Keratinocyte (primary cell): ENCODE results near the gene TSPAN4. TPM values are rescaled to one million over a fixed set of nuclear protein-coding genes. Genes with fewer than 3 reads are reported as not detected.

Experiments used
- DNase-seq: peaks from one replicate; pipeline ENCODE4 v3.0.0-alpha.2; 2011; ENCODE audit warnings: low read depth, missing footprints, low spot score
- FAIRE-seq: peaks from 2 replicates; lab custom pipeline; 2011; peaks lifted over from hg19 to GRCh38; lab: Jason Lieb, UNC
- H2AFZ ChIP-seq: 2 replicates; pipeline ENCODE4 v1.6.0; 2012; ENCODE audit warnings: low read length, control low read depth, inconsistent platforms; ENCODE audit not compliant: control insufficient read depth
- H3K27ac ChIP-seq: 2 replicates; pipeline ENCODE4 v1.5.1; 2011; ENCODE audit warnings: low read length; ENCODE audit not compliant: control insufficient read depth, insufficient read depth
- H3K27me3 ChIP-seq: 3 replicates; pipeline ENCODE4 v1.6.0; 2011; ENCODE audit warnings: low read length; ENCODE audit not compliant: control insufficient read depth, insufficient read depth; ENCODE audit errors: extremely low read depth
- H3K36me3 ChIP-seq, 2 experiments: 2 replicates in 1 of 2; 3 replicates in 1 of 2; pipeline ENCODE4 v1.5.1; 2011; ENCODE audit warnings: low read length in 2 of 2, mild to moderate bottlenecking in 1 of 2; ENCODE audit not compliant: control insufficient read depth in 2 of 2, insufficient read depth in 2 of 2; ENCODE audit errors: extremely low read depth in 1 of 2
- H3K4me1 ChIP-seq: 3 replicates; pipeline ENCODE4 v1.5.1; 2011; ENCODE audit warnings: low read length; ENCODE audit not compliant: control insufficient read depth, insufficient read depth; ENCODE audit errors: extremely low read depth
- H3K4me2 ChIP-seq: 3 replicates; pipeline ENCODE4 v1.6.0; 2011; ENCODE audit warnings: low read depth, low read length; ENCODE audit not compliant: control insufficient read depth, insufficient read depth; ENCODE audit errors: extremely low read depth
- H3K4me3 ChIP-seq, 3 experiments: fragments of 200-600 bp in 1 of 3; sonication (generic) in 1 of 3; 2 replicates in 2 of 3; 3 replicates in 1 of 3; pipeline ENCODE4 v1.5.1; 2011 to 2016; ENCODE audit warnings: low read length in 3 of 3, mild to moderate bottlenecking in 3 of 3, control low read depth in 2 of 3, inconsistent platforms in 1 of 3, low read depth in 1 of 3, mixed read lengths in 1 of 3, mixed run types in 1 of 3, moderate library complexity in 1 of 3; ENCODE audit not compliant: control insufficient read depth in 2 of 3, insufficient read depth in 2 of 3; ENCODE audit errors: extremely low read depth in 1 of 3
- H3K79me2 ChIP-seq: 2 replicates; pipeline ENCODE4 v1.6.0; 2012; ENCODE audit warnings: low read length; ENCODE audit not compliant: control insufficient read depth, insufficient read depth
- H3K9ac ChIP-seq: 3 replicates; pipeline ENCODE4 v1.6.0; 2011; ENCODE audit warnings: low read length; ENCODE audit not compliant: control insufficient read depth, insufficient read depth; ENCODE audit errors: extremely low read depth
- H3K9me1 ChIP-seq: 3 replicates; pipeline ENCODE4 v1.6.0; 2011; ENCODE audit warnings: low read length; ENCODE audit not compliant: control insufficient read depth, insufficient read depth; ENCODE audit errors: extremely low read depth
- H3K9me3 ChIP-seq: 2 replicates; pipeline ENCODE4 v1.5.1; 2012; ENCODE audit warnings: low read depth, low read length; ENCODE audit not compliant: control insufficient read depth
- H4K20me1 ChIP-seq: 3 replicates; pipeline ENCODE4 v1.6.0; 2011; ENCODE audit warnings: low read length; ENCODE audit not compliant: control insufficient read depth, insufficient read depth; ENCODE audit errors: extremely low read depth
- EZH2 ChIP-seq: IDR thresholded peaks from one replicate; pipeline ENCODE4 v1.6.1; 2012; ENCODE audit warnings: inconsistent platforms, mild to moderate bottlenecking, low read length, moderate library complexity
- dilution Hi-C: fragments of 300-500 bp; cut with MboI; formaldehyde crosslinking; loops from one replicate; pipeline ENCODE4 v1.7.0; 2020; ENCODE audit warnings: low sequenced_read_pairs; ENCODE audit not compliant: extremely low pct_ligation_motif_present
- polyA plus RNA-seq, 5 experiments: library from polyadenylated mRNA; depleted of rRNA in 3 of 5; stranded (reverse) in 3 of 5; stranded (forward) in 1 of 5; unstranded in 1 of 5; fragments of >200 nt; gene quantifications; 1 replicate in 1 of 5; 2 replicates in 3 of 5; 3 replicates in 1 of 5; pipeline versions ENCODE4 v1.2.1 to v1.2.3, GENCODE V29; 2011 to 2012; ENCODE audit warnings: missing spikeins in 2 of 5, low read depth in 1 of 5, low replicate concordance in 1 of 5
- TF ChIP-seq, protein P1 (sequence below), 3 experiments: IDR thresholded peaks in 1 of 3; conservative IDR thresholded peaks in 1 of 3; optimal IDR thresholded peaks in 1 of 3; 2 replicates in 2 of 3; 3 replicates in 1 of 3; pipeline versions ENCODE3 to v1.5.1; 2011; ENCODE audit warnings: low read length in 3 of 3, mild to moderate bottlenecking in 3 of 3, moderate library complexity in 2 of 3, control low read depth in 1 of 3, inconsistent platforms in 1 of 3; ENCODE audit not compliant: insufficient read depth in 2 of 3; ENCODE audit errors: extremely low read depth in 1 of 3

The TSPAN4 gene
- polyA plus RNA-seq, 1 donor (not counting 4 experiments of a cell fraction or from before 2014, with no cell fraction given): 42.1 TPM

DNA sequence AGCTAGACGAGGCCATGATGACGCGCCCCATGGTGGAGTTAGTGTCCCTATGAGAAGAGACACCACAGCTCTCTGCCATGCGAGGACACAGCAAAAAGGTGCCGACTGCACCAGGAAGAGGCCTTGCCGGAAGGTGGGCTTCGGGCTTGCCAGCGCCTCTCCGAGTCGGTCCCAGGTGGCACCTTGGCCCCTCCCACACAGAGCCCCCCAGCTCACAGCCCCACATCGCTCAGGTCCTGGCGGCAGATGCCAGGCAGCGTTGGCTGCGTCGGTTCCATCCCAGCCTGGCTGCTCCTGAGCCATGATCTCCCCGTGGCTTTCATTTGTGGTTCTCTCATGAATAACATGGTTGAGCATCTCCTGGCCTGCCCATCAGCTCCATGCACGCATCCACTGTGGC, 43.9 kb downstream of the TSPAN4 start:
- Histone ChIP-seq H3K27me3 (no peaks in the 10 kb centered on the region), H3K79me2 (no peaks in the 10 kb centered on the region), H3K9me1 (no peaks in the 10 kb centered on the region), H3K9ac (no peak overlapping the region), H3K36me3 (peaks cover 7 to 11% of the 10 kb centered on the region in 2 experiments), H3K4me1 (no peaks in the 10 kb centered on the region), H3K27ac (no peak overlapping the region), H3K4me2 (no peak overlapping the region), H3K4me3 (no peak overlapping the region), H2AFZ (no peak overlapping the region), H4K20me1 (no peaks in the 10 kb centered on the region), H3K9me3 (no peaks in the 10 kb centered on the region)
- no peak for DNase-seq
- dilution Hi-C loops: no loop called here
- no peak for FAIRE-seq
- TF ChIP-seq, protein P1, sequence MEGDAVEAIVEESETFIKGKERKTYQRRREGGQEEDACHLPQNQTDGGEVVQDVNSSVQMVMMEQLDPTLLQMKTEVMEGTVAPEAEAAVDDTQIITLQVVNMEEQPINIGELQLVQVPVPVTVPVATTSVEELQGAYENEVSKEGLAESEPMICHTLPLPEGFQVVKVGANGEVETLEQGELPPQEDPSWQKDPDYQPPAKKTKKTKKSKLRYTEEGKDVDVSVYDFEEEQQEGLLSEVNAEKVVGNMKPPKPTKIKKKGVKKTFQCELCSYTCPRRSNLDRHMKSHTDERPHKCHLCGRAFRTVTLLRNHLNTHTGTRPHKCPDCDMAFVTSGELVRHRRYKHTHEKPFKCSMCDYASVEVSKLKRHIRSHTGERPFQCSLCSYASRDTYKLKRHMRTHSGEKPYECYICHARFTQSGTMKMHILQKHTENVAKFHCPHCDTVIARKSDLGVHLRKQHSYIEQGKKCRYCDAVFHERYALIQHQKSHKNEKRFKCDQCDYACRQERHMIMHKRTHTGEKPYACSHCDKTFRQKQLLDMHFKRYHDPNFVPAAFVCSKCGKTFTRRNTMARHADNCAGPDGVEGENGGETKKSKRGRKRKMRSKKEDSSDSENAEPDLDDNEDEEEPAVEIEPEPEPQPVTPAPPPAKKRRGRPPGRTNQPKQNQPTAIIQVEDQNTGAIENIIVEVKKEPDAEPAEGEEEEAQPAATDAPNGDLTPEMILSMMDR (optimal IDR thresholded peaks at IDR 0.05 in 1 of 3, IDR thresholded peaks at IDR 0.05 in 1 of 3, conservative IDR thresholded peaks at IDR 0.05 in 1 of 3; ENCODE audit: extremely low read depth in 1 of 3, insufficient read depth in 2 of 3, low read length in 3 of 3): no peak
- TF ChIP-seq EZH2: no peak

DNA sequence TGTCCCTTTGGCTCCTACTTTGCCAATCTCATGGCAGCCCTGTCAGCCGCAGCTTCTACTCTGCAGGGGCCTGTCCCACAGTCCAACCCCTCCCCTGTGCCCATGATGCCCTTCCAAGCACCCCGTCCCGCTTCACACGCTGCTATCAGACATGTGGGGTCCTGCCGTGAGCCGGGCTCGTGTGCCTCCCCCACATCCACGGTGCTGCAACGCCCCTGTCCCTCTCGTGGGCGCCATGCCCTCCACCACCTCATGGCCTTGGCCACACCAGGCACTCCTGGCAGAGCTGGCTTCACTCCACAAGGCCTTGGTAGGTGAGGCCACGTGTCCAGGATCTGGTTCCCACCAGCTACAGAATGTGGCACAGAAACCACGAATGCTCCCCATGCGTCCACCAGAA, 44.9 kb downstream of the TSPAN4 start:
- dilution Hi-C loops: no loop called here
- no peaks in the 10 kb centered on the region for H3K4me1 ChIP-seq
- H3K79me2 ChIP-seq: no peaks in the 10 kb centered on the region
- no peak for TF ChIP-seq EZH2
- TF ChIP-seq, protein P1 (optimal IDR thresholded peaks at IDR 0.05 in 1 of 3, IDR thresholded peaks at IDR 0.05 in 1 of 3, conservative IDR thresholded peaks at IDR 0.05 in 1 of 3; ENCODE audit: extremely low read depth in 1 of 3, insufficient read depth in 2 of 3, low read length in 3 of 3): no peak
- H3K27ac ChIP-seq: no peak overlapping the region
- H3K36me3 ChIP-seq: peaks cover 7 to 11% of the 10 kb centered on the region in 2 experiments
- H4K20me1 ChIP-seq: no peaks in the 10 kb centered on the region
- H3K9me1 ChIP-seq: no peaks in the 10 kb centered on the region
- no peak overlapping the region for H3K9ac ChIP-seq
- H3K4me2 ChIP-seq: no peak overlapping the region
- no peaks in the 10 kb centered on the region for H3K9me3 ChIP-seq
- FAIRE-seq (no peak), DNase-seq (no peak)
- H2AFZ ChIP-seq: no peak overlapping the region
- H3K4me3 ChIP-seq: no peak overlapping the region
- H3K27me3 ChIP-seq: no peaks in the 10 kb centered on the region
